ENCODE results near the gene WDCP.

The WDCP gene

DNA sequence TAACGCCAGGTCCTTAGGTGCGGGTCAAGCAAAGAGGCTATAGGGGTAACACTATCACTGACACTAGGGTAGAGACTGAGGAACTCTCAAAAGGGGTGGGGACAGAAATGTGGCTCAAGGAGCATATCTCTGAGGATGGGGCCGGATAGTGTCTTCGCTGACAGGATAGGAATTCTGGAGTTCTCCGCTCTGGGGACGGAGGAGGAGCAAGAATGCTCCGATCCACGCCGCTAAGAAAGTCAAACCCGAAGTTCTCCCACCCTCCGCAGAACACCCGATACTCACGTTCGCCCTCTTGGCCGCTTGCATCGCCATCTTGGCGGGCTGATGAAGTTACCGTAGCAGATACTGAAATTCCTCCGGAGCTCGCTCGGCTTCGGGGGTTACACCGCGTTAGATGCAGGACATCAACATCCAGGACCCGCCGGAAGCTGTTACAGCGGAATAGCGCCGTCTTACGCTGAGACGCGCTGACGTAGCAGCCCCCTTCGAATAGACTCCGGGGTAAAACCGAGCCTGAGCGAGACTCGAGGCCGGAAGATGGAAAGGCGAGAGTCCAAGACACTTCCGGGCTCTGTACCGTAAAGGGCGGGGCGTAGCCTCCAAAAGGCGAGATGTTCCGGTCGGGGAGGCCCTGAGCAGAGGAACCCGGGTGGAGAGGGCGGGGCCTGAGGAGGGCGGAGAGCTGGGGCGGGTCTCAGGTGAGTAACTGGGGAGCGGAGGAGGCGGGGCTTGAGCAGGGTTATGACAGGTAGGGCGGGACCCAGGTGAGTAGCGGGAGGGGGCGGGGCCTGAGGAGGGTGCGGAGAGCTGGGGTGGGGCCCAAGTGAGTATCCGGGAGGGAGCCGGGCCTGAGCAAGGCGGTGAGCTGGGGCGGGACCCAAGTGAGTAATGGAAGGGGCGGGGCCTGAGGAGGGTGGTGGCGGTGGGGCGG, 29.0 kb upstream of the WDCP start, which contains the start of gene SF3B6:
SF3B6 (minus strand) TSS at position 412 of the 934 bp plus-strand sequence; CDS start at position 315, 97 bp downstream.
- H3K27me3 ChIP-seq (ENCODE audit: insufficient read depth, low read length, poor library complexity), result no peaks in the 10 kb centered on the region
- peak within 1 kb of the TSS; percentile 78 for H3K4me2 ChIP-seq (ENCODE audit: insufficient read depth, low read length)
- H3K79me2 ChIP-seq (ENCODE audit: insufficient read depth, low read length), result peaks cover 50% of the 10 kb centered on the region
- H3K9ac ChIP-seq (ENCODE audit: low read depth, low read length), result peak within 1 kb of the TSS; percentile 81
- TF ChIP-seq, protein P1, sequence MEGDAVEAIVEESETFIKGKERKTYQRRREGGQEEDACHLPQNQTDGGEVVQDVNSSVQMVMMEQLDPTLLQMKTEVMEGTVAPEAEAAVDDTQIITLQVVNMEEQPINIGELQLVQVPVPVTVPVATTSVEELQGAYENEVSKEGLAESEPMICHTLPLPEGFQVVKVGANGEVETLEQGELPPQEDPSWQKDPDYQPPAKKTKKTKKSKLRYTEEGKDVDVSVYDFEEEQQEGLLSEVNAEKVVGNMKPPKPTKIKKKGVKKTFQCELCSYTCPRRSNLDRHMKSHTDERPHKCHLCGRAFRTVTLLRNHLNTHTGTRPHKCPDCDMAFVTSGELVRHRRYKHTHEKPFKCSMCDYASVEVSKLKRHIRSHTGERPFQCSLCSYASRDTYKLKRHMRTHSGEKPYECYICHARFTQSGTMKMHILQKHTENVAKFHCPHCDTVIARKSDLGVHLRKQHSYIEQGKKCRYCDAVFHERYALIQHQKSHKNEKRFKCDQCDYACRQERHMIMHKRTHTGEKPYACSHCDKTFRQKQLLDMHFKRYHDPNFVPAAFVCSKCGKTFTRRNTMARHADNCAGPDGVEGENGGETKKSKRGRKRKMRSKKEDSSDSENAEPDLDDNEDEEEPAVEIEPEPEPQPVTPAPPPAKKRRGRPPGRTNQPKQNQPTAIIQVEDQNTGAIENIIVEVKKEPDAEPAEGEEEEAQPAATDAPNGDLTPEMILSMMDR (IDR thresholded peaks at IDR 0.05; ENCODE audit: borderline replicate concordance, extremely low read depth, low read length, poor library complexity, severe bottlenecking), result no peak
- no peak for TF ChIP-seq EZH2 (IDR thresholded peaks at IDR 0.05; ENCODE audit: borderline replicate concordance, low read depth, low read length, severe bottlenecking)
- peaks cover 3% of the 10 kb centered on the region; the same call in 1 of the 2 replicates for H4K20me1 ChIP-seq (ENCODE audit: insufficient read depth, low read length)
- peak; percentile 99 for DNase-seq
- peak within 1 kb of the TSS; percentile 98 for H2AFZ ChIP-seq (ENCODE audit: low read depth, low read length)
- peaks cover 41% of the 10 kb centered on the region for H3K4me1 ChIP-seq (ENCODE audit: insufficient read depth, low read length)
- H3K4me3 ChIP-seq (ENCODE audit: low read depth in 1 of 2, low read length in 2 of 2), result peak within 1 kb of the TSS; percentile 91 to 96
- H3K9me3 ChIP-seq (ENCODE audit: insufficient read depth, low read length, severe bottlenecking), result no peaks in the 10 kb centered on the region
- H3K36me3 ChIP-seq (ENCODE audit: insufficient read depth, low read length), result peaks cover 28% of the 10 kb centered on the region
- peak within 1 kb of the TSS; percentile 94 for H3K27ac ChIP-seq (ENCODE audit: low read length)
- peak; percentile 96 for ATAC-seq (ENCODE audit: insufficient read depth, low read depth)

DNA sequence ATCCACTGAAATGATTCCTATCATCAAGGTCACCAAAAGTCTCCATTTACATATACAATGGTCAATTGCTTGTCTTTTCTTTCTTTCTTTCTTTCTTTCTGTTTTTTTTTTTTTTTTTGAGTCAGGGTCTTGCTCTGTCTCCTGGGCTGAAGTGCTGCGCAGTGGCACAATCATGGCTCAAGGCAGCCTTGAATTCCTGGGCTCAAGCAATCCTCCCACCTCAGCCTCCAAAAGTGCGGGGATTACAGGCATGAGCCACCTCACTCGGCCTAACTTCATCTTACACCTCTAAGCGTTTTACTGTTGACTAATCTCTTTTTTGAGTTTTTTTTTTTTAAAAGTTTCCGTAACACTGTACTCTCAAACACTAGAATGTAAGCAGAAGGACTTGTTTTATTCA, 28.1 kb upstream of the WDCP start:
- H3K27me3 ChIP-seq (ENCODE audit: insufficient read depth, low read length, poor library complexity), result no peaks in the 10 kb centered on the region
- H2AFZ ChIP-seq (ENCODE audit: low read depth, low read length), result no peak overlapping the region; the same call in 1 of the 2 replicates
- TF ChIP-seq, protein P1 (IDR thresholded peaks at IDR 0.05; ENCODE audit: borderline replicate concordance, extremely low read depth, low read length, poor library complexity, severe bottlenecking), result no peak
- TF ChIP-seq EZH2 (IDR thresholded peaks at IDR 0.05; ENCODE audit: borderline replicate concordance, low read depth, low read length, severe bottlenecking), result no peak
- peaks cover 3% of the 10 kb centered on the region; the same call in 1 of the 2 replicates for H4K20me1 ChIP-seq (ENCODE audit: insufficient read depth, low read length)
- H3K4me1 ChIP-seq (ENCODE audit: insufficient read depth, low read length), result peaks cover 41% of the 10 kb centered on the region
- peak overlapping the region; percentile 91 to 96 for H3K4me3 ChIP-seq (ENCODE audit: low read depth in 1 of 2, low read length in 2 of 2)
- H3K9ac ChIP-seq (ENCODE audit: low read depth, low read length), result peak overlapping the region; percentile 81
- no peaks in the 10 kb centered on the region for H3K9me3 ChIP-seq (ENCODE audit: insufficient read depth, low read length, severe bottlenecking)
- peak overlapping the region; percentile 78 for H3K4me2 ChIP-seq (ENCODE audit: insufficient read depth, low read length)
- ATAC-seq (ENCODE audit: insufficient read depth, low read depth), result no peak
- H3K79me2 ChIP-seq (ENCODE audit: insufficient read depth, low read length), result peaks cover 52% of the 10 kb centered on the region
- H3K36me3 ChIP-seq (ENCODE audit: insufficient read depth, low read length), result peaks cover 31% of the 10 kb centered on the region
- DNase-seq, result no peak
- peak overlapping the region; percentile 94; the same call in 1 of the 2 replicates for H3K27ac ChIP-seq (ENCODE audit: low read length)

DNA sequence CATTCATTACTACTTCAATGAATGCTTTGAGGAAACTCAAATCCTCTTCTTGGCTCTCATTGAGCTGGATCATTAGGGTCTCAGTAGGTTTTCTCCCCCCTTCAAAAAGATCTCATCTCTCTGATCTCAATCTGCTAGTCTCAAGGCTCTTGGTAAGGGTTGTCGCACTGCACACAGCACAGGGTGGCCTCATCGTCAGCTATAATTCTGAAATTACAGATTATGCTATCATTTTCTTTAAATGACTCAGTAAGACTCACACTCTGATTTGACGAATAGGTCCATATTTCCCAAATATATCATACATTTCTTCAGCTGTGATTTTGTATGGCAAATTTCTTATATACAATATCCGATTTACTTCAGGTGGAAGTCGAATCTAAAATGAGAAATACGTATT, 26.6 kb upstream of the WDCP start:
- no peak overlapping the region for H2AFZ ChIP-seq (ENCODE audit: low read depth, low read length)
- H3K4me2 ChIP-seq (ENCODE audit: insufficient read depth, low read length), result no peak overlapping the region
- no peak overlapping the region for H3K4me3 ChIP-seq (ENCODE audit: low read depth in 1 of 2, low read length in 2 of 2)
- H3K27me3 ChIP-seq (ENCODE audit: insufficient read depth, low read length, poor library complexity), result no peaks in the 10 kb centered on the region
- H3K79me2 ChIP-seq (ENCODE audit: insufficient read depth, low read length), result peaks cover 56% of the 10 kb centered on the region
- no peaks in the 10 kb centered on the region for H3K9me3 ChIP-seq (ENCODE audit: insufficient read depth, low read length, severe bottlenecking)
- DNase-seq, result no peak
- H3K9ac ChIP-seq (ENCODE audit: low read depth, low read length), result no peak overlapping the region
- no peak for ATAC-seq (ENCODE audit: insufficient read depth, low read depth)
- H3K4me1 ChIP-seq (ENCODE audit: insufficient read depth, low read length), result peaks cover 41% of the 10 kb centered on the region
- peaks cover 6% of the 10 kb centered on the region; the same call in 1 of the 2 replicates for H4K20me1 ChIP-seq (ENCODE audit: insufficient read depth, low read length)
- peaks cover 42% of the 10 kb centered on the region for H3K36me3 ChIP-seq (ENCODE audit: insufficient read depth, low read length)
- H3K27ac ChIP-seq (ENCODE audit: low read length), result no peak overlapping the region
- TF ChIP-seq, protein P1 (IDR thresholded peaks at IDR 0.05; ENCODE audit: borderline replicate concordance, extremely low read depth, low read length, poor library complexity, severe bottlenecking), result no peak
- TF ChIP-seq EZH2 (IDR thresholded peaks at IDR 0.05; ENCODE audit: borderline replicate concordance, low read depth, low read length, severe bottlenecking), result no peak
